Astrocyte (in vitro differentiated cells and primary cell): Measurements from ENCODE around the gene SLC25A18. TPM values are rescaled to one million over a fixed set of nuclear protein-coding genes. Genes with fewer than 3 reads are reported as not detected.

Experiments
- DNase-seq: peaks from one replicate; pipeline ENCODE4 v3.0.0-alpha.2; 2010; ENCODE audit warnings: low read depth
- FAIRE-seq: peaks from 2 replicates; lab custom pipeline; 2011; peaks lifted over from hg19 to GRCh38; lab: Jason Lieb, UNC
- H2AFZ ChIP-seq: 2 replicates; pipeline ENCODE4 v1.6.0; 2012; ENCODE audit warnings: low read depth, low read length, inconsistent platforms
- H3K27ac ChIP-seq: 2 replicates; pipeline ENCODE4 v1.5.1; 2011; ENCODE audit warnings: low read depth, low read length, inconsistent platforms
- H3K27me3 ChIP-seq: 2 replicates; pipeline ENCODE4 v1.6.0; 2011; ENCODE audit warnings: low read length, inconsistent platforms; ENCODE audit not compliant: insufficient read depth
- H3K36me3 ChIP-seq: 2 replicates; pipeline ENCODE4 v1.5.1; 2011; ENCODE audit warnings: low read length, inconsistent platforms; ENCODE audit not compliant: insufficient read depth
- H3K4me1 ChIP-seq: 2 replicates; pipeline ENCODE4 v1.5.1; 2011; ENCODE audit warnings: low read length, inconsistent platforms; ENCODE audit not compliant: insufficient read depth
- H3K4me2 ChIP-seq: 2 replicates; pipeline ENCODE4 v1.6.0; 2012; ENCODE audit warnings: low read length, inconsistent platforms
- H3K4me3 ChIP-seq: 2 replicates; pipeline ENCODE4 v1.5.1; 2011; ENCODE audit warnings: low read depth, mild to moderate bottlenecking, low read length, inconsistent platforms; ENCODE audit not compliant: insufficient read depth
- H3K79me2 ChIP-seq: 2 replicates; pipeline ENCODE4 v1.6.0; 2012; ENCODE audit warnings: mild to moderate bottlenecking, low read length, inconsistent platforms; ENCODE audit not compliant: insufficient read depth
- H3K9ac ChIP-seq: 2 replicates; pipeline ENCODE4 v1.6.0; 2012; ENCODE audit warnings: mild to moderate bottlenecking, low read length, inconsistent platforms
- H3K9me3 ChIP-seq: 2 replicates; pipeline ENCODE4 v1.5.1; 2012; ENCODE audit warnings: low read depth, mild to moderate bottlenecking, low read length, inconsistent platforms; ENCODE audit not compliant: insufficient read depth
- H4K20me1 ChIP-seq: 2 replicates; pipeline ENCODE4 v1.6.0; 2012; ENCODE audit warnings: low read length, inconsistent platforms; ENCODE audit not compliant: insufficient read depth
- H3K27ac Mint-ChIP-seq: one replicate; pipeline ENCODE4 v1.8.0; 2021; ENCODE audit warnings: mild to moderate bottlenecking, mixed read lengths; ENCODE audit not compliant: unreplicated experiment
- H3K27me3 Mint-ChIP-seq: one replicate; pipeline ENCODE4 v1.8.0; 2021; ENCODE audit warnings: low read depth, mixed read lengths; ENCODE audit not compliant: unreplicated experiment
- H3K36me3 Mint-ChIP-seq: one replicate; pipeline ENCODE4 v1.8.0; 2021; ENCODE audit warnings: low read depth, mixed read lengths; ENCODE audit not compliant: unreplicated experiment
- H3K4me1 Mint-ChIP-seq: one replicate; pipeline ENCODE4 v1.8.0; 2021; ENCODE audit warnings: low read depth, mixed read lengths; ENCODE audit not compliant: unreplicated experiment
- H3K4me3 Mint-ChIP-seq: one replicate; pipeline ENCODE4 v1.8.0; 2021; ENCODE audit warnings: mild to moderate bottlenecking, moderate library complexity, mixed read lengths; ENCODE audit not compliant: unreplicated experiment
- H3K9me3 Mint-ChIP-seq: one replicate; pipeline ENCODE4 v1.8.0; 2021; ENCODE audit warnings: mild to moderate bottlenecking, mixed read lengths; ENCODE audit not compliant: unreplicated experiment
- EZH2 ChIP-seq: IDR thresholded peaks from 2 replicates; pipeline ENCODE4 v1.6.1; 2012; ENCODE audit warnings: mild to moderate bottlenecking, low read length, inconsistent platforms; ENCODE audit not compliant: insufficient read depth
- total RNA-seq: library from RNA; stranded (reverse); gene quantifications from 2 replicates; pipeline ENCODE4 v1.2.1, GENCODE V29; 2021
- TF ChIP-seq, protein P1 (sequence below): IDR thresholded peaks from 2 replicates; pipeline ENCODE4 v1.5.1; 2011; ENCODE audit warnings: low read depth, mild to moderate bottlenecking, inconsistent platforms, low read length, moderate library complexity; ENCODE audit not compliant: insufficient read depth

SLC25A18 gene
- total RNA-seq, 1 donor from 2014 or later = 0.48 TPM

DNA sequence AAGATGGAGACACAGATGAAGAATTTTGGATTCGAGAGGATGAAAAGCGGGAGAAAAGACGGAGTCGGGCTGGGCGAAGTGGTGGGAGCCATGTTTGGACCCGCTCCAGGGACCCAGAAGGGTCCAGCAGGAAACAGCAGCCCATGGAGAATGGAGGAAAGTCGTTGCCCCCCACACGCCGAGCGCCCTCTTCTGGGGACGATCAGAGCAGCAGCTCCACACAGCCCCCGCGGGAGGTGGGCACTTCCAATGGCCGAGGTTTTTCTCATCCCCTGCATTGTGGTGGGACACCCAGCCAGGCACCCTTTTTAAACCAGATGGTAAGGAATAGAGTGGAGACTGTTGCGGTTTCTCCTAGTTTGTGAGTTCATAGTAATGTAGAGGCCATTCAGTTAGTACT is 22.8 kb upstream of the SLC25A18 start:
- Mint-ChIP-seq H3K27me3 (no peaks in the 10 kb centered on the region), H3K4me1 (no peaks in the 10 kb centered on the region), H3K36me3 (peaks cover 8% of the 10 kb centered on the region), H3K27ac (no peak overlapping the region), H3K9me3 (no peaks in the 10 kb centered on the region), H3K4me3 (no peak overlapping the region)
- Histone ChIP-seq H3K9ac (no peak overlapping the region), H3K27me3 (no peaks in the 10 kb centered on the region), H3K4me1 (no peaks in the 10 kb centered on the region), H3K36me3 (no peaks in the 10 kb centered on the region), H3K9me3 (no peaks in the 10 kb centered on the region), H2AFZ (no peak overlapping the region), H3K79me2 (no peaks in the 10 kb centered on the region), H3K4me2 (no peak overlapping the region), H4K20me1 (no peaks in the 10 kb centered on the region), H3K27ac (no peak overlapping the region), H3K4me3 (no peak overlapping the region)
- DNase-seq = no peak
- no peak for FAIRE-seq
- no peak for TF ChIP-seq EZH2
- TF ChIP-seq, protein P1, sequence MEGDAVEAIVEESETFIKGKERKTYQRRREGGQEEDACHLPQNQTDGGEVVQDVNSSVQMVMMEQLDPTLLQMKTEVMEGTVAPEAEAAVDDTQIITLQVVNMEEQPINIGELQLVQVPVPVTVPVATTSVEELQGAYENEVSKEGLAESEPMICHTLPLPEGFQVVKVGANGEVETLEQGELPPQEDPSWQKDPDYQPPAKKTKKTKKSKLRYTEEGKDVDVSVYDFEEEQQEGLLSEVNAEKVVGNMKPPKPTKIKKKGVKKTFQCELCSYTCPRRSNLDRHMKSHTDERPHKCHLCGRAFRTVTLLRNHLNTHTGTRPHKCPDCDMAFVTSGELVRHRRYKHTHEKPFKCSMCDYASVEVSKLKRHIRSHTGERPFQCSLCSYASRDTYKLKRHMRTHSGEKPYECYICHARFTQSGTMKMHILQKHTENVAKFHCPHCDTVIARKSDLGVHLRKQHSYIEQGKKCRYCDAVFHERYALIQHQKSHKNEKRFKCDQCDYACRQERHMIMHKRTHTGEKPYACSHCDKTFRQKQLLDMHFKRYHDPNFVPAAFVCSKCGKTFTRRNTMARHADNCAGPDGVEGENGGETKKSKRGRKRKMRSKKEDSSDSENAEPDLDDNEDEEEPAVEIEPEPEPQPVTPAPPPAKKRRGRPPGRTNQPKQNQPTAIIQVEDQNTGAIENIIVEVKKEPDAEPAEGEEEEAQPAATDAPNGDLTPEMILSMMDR = no peak

DNA sequence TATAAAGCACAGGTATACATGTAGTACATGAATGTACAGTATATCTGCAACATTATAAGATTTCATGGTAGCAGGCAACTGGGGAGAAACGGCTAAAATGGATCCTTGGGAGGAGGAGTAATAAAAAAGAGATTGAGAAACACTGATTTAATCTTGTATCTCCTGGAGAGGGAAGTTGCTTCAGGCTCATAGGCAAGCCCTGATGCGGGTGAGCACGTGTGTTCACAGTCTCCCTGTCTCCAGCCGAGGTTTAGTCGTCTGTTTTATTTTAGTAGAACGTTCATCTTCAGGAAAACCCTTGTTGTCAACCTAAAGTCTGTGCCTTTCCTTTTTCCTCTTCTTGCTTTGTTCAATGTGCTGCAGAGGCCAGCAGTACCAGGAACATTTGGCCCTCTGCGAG is 21.8 kb upstream of the SLC25A18 start:
- peaks cover 8% of the 10 kb centered on the region for H3K36me3 Mint-ChIP-seq
- H3K9me3 Mint-ChIP-seq = no peaks in the 10 kb centered on the region

DNA sequence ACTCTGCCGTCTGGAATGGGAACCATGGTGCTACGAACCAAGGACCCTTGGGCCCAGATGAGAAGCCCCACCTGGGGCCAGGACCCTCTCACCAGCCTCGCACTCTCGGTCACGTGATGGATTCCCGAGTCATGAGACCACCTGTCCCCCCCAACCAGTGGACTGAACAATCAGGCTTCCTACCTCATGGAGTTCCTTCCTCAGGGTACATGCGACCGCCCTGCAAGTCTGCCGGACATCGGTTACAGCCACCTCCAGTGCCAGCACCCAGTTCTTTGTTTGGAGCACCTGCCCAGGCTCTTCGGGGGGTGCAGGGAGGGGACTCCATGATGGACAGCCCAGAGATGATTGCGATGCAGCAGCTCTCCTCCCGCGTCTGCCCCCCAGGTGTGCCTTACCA is 20.8 kb upstream of the SLC25A18 start:
- Mint-ChIP-seq H3K4me1 (no peaks in the 10 kb centered on the region), H3K27me3 (no peaks in the 10 kb centered on the region), H3K4me3 (no peak overlapping the region), H3K27ac (no peak overlapping the region), H3K36me3 (peaks cover 5% of the 10 kb centered on the region), H3K9me3 (no peaks in the 10 kb centered on the region)
- H3K27ac ChIP-seq = no peak overlapping the region
- H3K36me3 ChIP-seq = no peaks in the 10 kb centered on the region
- H3K9ac ChIP-seq = no peak overlapping the region
- H3K9me3 ChIP-seq = no peaks in the 10 kb centered on the region
- H4K20me1 ChIP-seq = no peaks in the 10 kb centered on the region
- no peaks in the 10 kb centered on the region for H3K27me3 ChIP-seq
- TF ChIP-seq, protein P1 = no peak
- TF ChIP-seq EZH2 = no peak
- no peaks in the 10 kb centered on the region for H3K4me1 ChIP-seq
- H3K4me3 ChIP-seq = no peak overlapping the region
- no peak overlapping the region for H2AFZ ChIP-seq
- DNase-seq (no peak), FAIRE-seq (no peak)
- no peaks in the 10 kb centered on the region for H3K79me2 ChIP-seq
- H3K4me2 ChIP-seq = no peak overlapping the region

More for the DNA sequence above, 21.8 kb upstream of the SLC25A18 start:
- Mint-ChIP-seq H3K4me3 (no peak overlapping the region), H3K27ac (no peak overlapping the region), H3K4me1 (no peaks in the 10 kb centered on the region), H3K27me3 (no peaks in the 10 kb centered on the region)
- FAIRE-seq (no peak), DNase-seq (no peak)
- no peaks in the 10 kb centered on the region for H3K79me2 ChIP-seq
- TF ChIP-seq, protein P1 = no peak
- TF ChIP-seq EZH2 = no peak
- H3K4me2 ChIP-seq = no peak overlapping the region
- no peak overlapping the region for H3K4me3 ChIP-seq
- H3K9me3 ChIP-seq = no peaks in the 10 kb centered on the region
- H3K36me3 ChIP-seq = no peaks in the 10 kb centered on the region
- no peak overlapping the region for H2AFZ ChIP-seq
- H3K27me3 ChIP-seq = no peaks in the 10 kb centered on the region
- no peaks in the 10 kb centered on the region for H3K4me1 ChIP-seq
- H3K9ac ChIP-seq = no peak overlapping the region
- no peak overlapping the region for H3K27ac ChIP-seq
- H4K20me1 ChIP-seq = no peaks in the 10 kb centered on the region
